Measurements from ENCODE around the gene OR5F1.

Gene OR5F1

DNA sequence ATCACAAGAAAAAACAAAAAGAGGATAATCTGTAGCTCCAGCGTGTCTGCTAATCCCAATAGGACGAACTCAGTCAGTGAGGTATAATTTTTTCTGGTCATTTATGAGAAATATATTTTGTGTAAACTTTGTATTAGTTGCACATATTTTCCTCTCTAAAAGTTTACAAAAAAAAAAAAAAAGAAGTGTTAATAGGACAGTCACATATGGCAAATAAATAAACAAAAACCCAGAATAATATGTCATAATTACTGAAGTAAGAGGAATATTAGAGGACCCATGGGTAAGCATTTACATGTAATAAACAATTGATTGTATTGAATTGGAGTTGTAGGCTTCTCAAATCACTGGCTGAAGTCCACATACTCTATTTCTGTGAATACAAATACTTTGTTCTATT is at the start of gene OR5F1:
OR5F1 (minus strand) TSS at position 101 of the 400 bp plus-strand sequence; CDS start at position 101, 0 bp downstream.
- H3K4me3 ChIP-seq (ENCODE audit: low read depth in 1 of 2, low read length in 2 of 2) = no peak within 1 kb of the TSS
- no peaks in the 10 kb centered on the region for H3K27me3 ChIP-seq (ENCODE audit: control insufficient read depth in 1 of 2, insufficient read depth in 2 of 2, low read length in 2 of 2)
- no peak within 1 kb of the TSS for H3K9ac ChIP-seq (ENCODE audit: low read depth in 1 of 2, low read length in 2 of 2)
- H3K4me1 ChIP-seq (ENCODE audit: control insufficient read depth in 1 of 2, insufficient read depth in 2 of 2, low read length in 2 of 2) = no peaks in the 10 kb centered on the region
- no peaks in the 10 kb centered on the region for H3K36me3 ChIP-seq (ENCODE audit: control insufficient read depth in 1 of 2, insufficient read depth in 2 of 2, low read length in 2 of 2)
- peaks cover 4 to 6% of the 10 kb centered on the region in 2 donors for H3K9me3 ChIP-seq (ENCODE audit: control insufficient read depth in 1 of 2, low read length in 2 of 2)
- H3K27ac ChIP-seq (ENCODE audit: low read depth, low read length) = no peak within 1 kb of the TSS

DNA sequence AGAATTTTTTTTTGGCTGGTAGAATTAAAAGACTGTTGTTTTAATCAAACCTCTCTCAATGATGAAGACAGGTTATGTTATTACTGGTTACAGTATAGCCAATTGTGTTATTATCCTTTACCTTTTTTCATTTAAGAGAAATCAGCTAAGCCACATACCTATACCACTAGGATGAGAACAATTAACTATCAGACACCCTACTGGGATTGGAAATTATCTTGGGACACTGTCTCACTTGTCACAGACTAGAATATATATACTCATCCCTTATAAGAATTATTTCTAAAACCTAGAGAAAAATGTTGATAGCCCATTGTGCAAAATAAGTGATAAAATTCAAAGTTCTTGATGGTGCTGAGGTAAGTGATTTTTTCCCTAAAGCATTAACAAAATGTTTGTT is 32.9 kb upstream of the OR5F1 start, which contains the start of gene OR5AS1:
OR5AS1 (plus strand) TSS at position 301 of the 400 bp plus-strand sequence. CDS start 2,765 bp downstream, outside the sequence.
- Histone ChIP-seq H3K9me3 (ENCODE audit: control insufficient read depth in 1 of 2, low read length in 2 of 2) (peaks cover 2 to 9% of the 10 kb centered on the region in 2 donors), H3K27me3 (ENCODE audit: control insufficient read depth in 1 of 2, insufficient read depth in 2 of 2, low read length in 2 of 2) (no peaks in the 10 kb centered on the region), H3K4me3 (ENCODE audit: low read depth in 1 of 2, low read length in 2 of 2) (no peak within 1 kb of the TSS), H3K36me3 (ENCODE audit: control insufficient read depth in 1 of 2, insufficient read depth in 2 of 2, low read length in 2 of 2) (no peaks in the 10 kb centered on the region), H3K9ac (ENCODE audit: low read depth in 1 of 2, low read length in 2 of 2) (no peak within 1 kb of the TSS), H3K4me1 (ENCODE audit: control insufficient read depth in 1 of 2, insufficient read depth in 2 of 2, low read length in 2 of 2) (no peaks in the 10 kb centered on the region), H3K27ac (ENCODE audit: low read depth, low read length) (no peak within 1 kb of the TSS)

DNA sequence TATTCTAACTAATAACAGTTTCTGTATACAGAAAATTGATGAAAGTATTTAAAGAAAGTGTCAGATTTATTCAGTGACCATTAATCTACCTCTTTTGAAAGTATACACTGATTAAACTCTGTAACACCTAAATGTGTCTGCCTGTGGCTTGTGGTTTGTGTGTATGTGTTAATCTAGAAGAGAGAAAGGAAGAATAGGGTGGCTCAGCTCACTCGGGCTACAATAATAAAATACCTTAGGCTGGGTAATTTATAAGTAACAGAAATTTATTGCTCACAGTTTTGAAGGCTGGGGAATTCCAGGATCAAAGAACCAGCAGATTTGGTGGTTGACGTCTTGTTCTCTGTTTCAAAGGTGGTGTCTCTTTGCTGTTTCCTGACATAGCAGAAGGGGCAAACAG is 19.4 kb upstream of the OR5F1 start:
- Histone ChIP-seq H3K9me3 (ENCODE audit: control insufficient read depth in 1 of 2, low read length in 2 of 2) (peaks cover 4 to 15% of the 10 kb centered on the region in 2 donors), H3K27ac (ENCODE audit: low read depth, low read length) (no peak overlapping the region), H3K9ac (ENCODE audit: low read depth in 1 of 2, low read length in 2 of 2) (no peak overlapping the region), H3K36me3 (ENCODE audit: control insufficient read depth in 1 of 2, insufficient read depth in 2 of 2, low read length in 2 of 2) (no peaks in the 10 kb centered on the region), H3K27me3 (ENCODE audit: control insufficient read depth in 1 of 2, insufficient read depth in 2 of 2, low read length in 2 of 2) (no peaks in the 10 kb centered on the region), H3K4me3 (ENCODE audit: low read depth in 1 of 2, low read length in 2 of 2) (no peak overlapping the region), H3K4me1 (ENCODE audit: control insufficient read depth in 1 of 2, insufficient read depth in 2 of 2, low read length in 2 of 2) (no peaks in the 10 kb centered on the region)

DNA sequence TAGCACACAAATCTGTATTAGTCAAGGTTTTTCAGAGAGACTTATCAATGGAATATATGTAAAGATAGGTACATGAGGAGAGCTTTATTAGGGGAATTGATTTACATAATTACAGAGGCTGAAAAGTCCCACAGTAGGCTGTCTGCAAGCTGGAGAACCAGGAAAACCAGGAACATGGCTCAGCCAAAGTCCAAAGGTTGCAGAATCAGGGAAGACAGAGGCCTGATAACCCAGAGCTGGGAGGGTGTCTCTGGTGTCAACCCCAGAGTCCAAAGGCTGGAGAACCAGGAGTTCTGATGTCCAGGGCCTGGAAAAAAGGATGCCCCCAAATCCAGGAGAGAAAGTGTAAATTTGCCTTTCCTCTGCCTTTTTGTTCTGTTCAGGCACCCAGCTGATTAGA is 16.3 kb upstream of the OR5F1 start:
- no peak overlapping the region for H3K9ac ChIP-seq (ENCODE audit: low read depth in 1 of 2, low read length in 2 of 2)
- H3K27ac ChIP-seq (ENCODE audit: low read depth, low read length) = no peak overlapping the region
- H3K9me3 ChIP-seq (ENCODE audit: control insufficient read depth in 1 of 2, low read length in 2 of 2) = peaks cover 9 to 17% of the 10 kb centered on the region in 2 donors
- no peaks in the 10 kb centered on the region for H3K27me3 ChIP-seq (ENCODE audit: control insufficient read depth in 1 of 2, insufficient read depth in 2 of 2, low read length in 2 of 2)
- no peak overlapping the region for H3K4me3 ChIP-seq (ENCODE audit: low read depth in 1 of 2, low read length in 2 of 2)
- no peaks in the 10 kb centered on the region for H3K4me1 ChIP-seq (ENCODE audit: control insufficient read depth in 1 of 2, insufficient read depth in 2 of 2, low read length in 2 of 2)
- no peaks in the 10 kb centered on the region for H3K36me3 ChIP-seq (ENCODE audit: control insufficient read depth in 1 of 2, insufficient read depth in 2 of 2, low read length in 2 of 2)

DNA sequence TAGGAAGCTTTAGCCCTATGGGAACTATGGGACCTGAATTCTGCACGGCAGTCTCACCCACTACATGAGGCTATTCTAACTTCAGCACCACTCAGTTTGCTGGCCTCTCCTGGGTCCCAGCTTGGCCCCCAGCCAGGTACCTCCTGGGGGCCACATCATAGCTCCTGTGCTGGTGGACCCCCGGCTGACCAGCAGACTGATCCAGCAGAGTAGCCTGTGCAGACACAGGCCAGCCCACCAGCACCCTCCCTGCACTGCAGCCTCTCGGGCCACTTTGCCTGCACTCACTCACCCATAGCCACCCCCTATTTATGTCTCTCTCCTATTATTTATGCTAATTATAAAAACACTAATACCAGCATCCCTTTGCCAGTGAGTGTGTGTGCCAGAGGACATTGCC is 23.5 kb downstream of the OR5F1 start:
- H3K4me1 ChIP-seq (ENCODE audit: control insufficient read depth in 1 of 2, insufficient read depth in 2 of 2, low read length in 2 of 2) = no peaks in the 10 kb centered on the region
- H3K4me3 ChIP-seq (ENCODE audit: low read depth in 1 of 2, low read length in 2 of 2) = no peak overlapping the region
- no peak overlapping the region for H3K27ac ChIP-seq (ENCODE audit: low read depth, low read length)
- H3K9me3 ChIP-seq (ENCODE audit: control insufficient read depth in 1 of 2, low read length in 2 of 2) = peaks cover 0 to 5% of the 10 kb centered on the region in 2 donors
- no peaks in the 10 kb centered on the region for H3K27me3 ChIP-seq (ENCODE audit: control insufficient read depth in 1 of 2, insufficient read depth in 2 of 2, low read length in 2 of 2)
- H3K36me3 ChIP-seq (ENCODE audit: control insufficient read depth in 1 of 2, insufficient read depth in 2 of 2, low read length in 2 of 2) = no peaks in the 10 kb centered on the region
- H3K9ac ChIP-seq (ENCODE audit: low read depth in 1 of 2, low read length in 2 of 2) = no peak overlapping the region

DNA sequence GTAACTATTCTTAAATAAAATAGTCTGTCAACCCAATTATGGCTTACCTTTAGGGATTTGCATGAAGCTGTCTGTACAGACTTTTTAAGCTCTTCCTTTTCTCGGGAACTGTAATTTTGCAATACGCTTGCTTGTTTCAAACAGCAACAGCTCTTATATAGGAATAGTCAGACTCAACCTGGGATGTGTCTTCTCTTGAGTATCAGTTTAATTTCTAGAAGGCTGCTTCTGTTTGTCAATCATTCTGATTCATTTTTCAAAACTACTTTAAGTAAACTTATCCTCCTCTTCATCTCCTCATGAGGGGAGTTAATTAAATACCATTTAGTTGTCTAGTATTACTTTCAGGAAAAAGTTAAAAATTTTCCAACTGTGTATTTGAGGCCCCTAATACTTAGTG is 24.6 kb downstream of the OR5F1 start, which contains the start of gene OR10AG1:
OR10AG1 (minus strand) TSS at position 101 of the 400 bp plus-strand sequence; CDS start at position 63, 38 bp downstream.
- Histone ChIP-seq H3K4me3 (ENCODE audit: low read depth in 1 of 2, low read length in 2 of 2) (no peak within 1 kb of the TSS), H3K36me3 (ENCODE audit: control insufficient read depth in 1 of 2, insufficient read depth in 2 of 2, low read length in 2 of 2) (no peaks in the 10 kb centered on the region), H3K27ac (ENCODE audit: low read depth, low read length) (no peak within 1 kb of the TSS), H3K9me3 (ENCODE audit: control insufficient read depth in 1 of 2, low read length in 2 of 2) (peaks cover 0 to 5% of the 10 kb centered on the region in 2 donors), H3K27me3 (ENCODE audit: control insufficient read depth in 1 of 2, insufficient read depth in 2 of 2, low read length in 2 of 2) (no peaks in the 10 kb centered on the region), H3K9ac (ENCODE audit: low read depth in 1 of 2, low read length in 2 of 2) (no peak within 1 kb of the TSS), H3K4me1 (ENCODE audit: control insufficient read depth in 1 of 2, insufficient read depth in 2 of 2, low read length in 2 of 2) (no peaks in the 10 kb centered on the region)

DNA sequence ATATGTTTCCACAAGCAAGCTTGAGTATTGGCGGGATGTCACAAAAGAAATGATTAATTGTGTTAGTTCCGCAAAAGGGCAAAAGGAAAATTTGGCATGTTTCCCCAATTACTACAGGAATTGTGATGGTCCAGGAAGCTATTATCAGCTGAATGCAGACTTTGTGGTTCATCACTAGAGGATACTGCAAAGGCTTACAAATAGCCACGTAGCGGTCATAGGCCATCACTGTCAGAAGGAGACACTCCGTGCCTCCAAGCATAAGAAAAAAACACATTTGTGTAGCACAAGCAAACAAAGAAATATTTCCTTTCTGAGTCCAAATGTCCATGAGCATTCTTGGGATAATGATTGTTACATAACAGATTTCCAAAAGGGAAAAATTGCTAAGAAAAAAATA is 26.5 kb downstream of the OR5F1 start:
- Histone ChIP-seq H3K27ac (ENCODE audit: low read depth, low read length) (no peak overlapping the region), H3K36me3 (ENCODE audit: control insufficient read depth in 1 of 2, insufficient read depth in 2 of 2, low read length in 2 of 2) (no peaks in the 10 kb centered on the region), H3K4me3 (ENCODE audit: low read depth in 1 of 2, low read length in 2 of 2) (no peak overlapping the region), H3K4me1 (ENCODE audit: control insufficient read depth in 1 of 2, insufficient read depth in 2 of 2, low read length in 2 of 2) (no peaks in the 10 kb centered on the region), H3K27me3 (ENCODE audit: control insufficient read depth in 1 of 2, insufficient read depth in 2 of 2, low read length in 2 of 2) (no peaks in the 10 kb centered on the region), H3K9ac (ENCODE audit: low read depth in 1 of 2, low read length in 2 of 2) (no peak overlapping the region), H3K9me3 (ENCODE audit: control insufficient read depth in 1 of 2, low read length in 2 of 2) (peaks cover 0 to 2% of the 10 kb centered on the region in 2 donors)

DNA sequence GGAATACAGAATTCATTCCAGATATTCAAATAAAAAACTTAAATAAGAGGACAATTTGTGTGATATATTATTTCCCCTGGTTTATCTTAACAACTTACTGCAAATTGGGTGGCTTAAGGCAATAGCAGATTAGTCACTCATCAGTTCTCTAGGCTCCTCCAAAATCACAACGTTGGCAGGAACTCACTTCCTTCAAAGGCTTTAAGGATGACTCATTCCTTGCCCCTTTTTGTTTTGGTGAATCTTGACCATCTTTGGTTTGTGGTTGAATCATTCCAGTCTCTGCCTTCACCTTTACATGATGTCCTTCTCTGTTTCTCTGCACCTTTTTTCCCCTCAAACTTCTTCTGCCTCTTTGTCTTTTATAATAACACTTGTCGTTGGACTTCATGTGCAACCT is 28.0 kb downstream of the OR5F1 start:
- H3K4me3 ChIP-seq (ENCODE audit: low read depth in 1 of 2, low read length in 2 of 2) = no peak overlapping the region
- H3K27ac ChIP-seq (ENCODE audit: low read depth, low read length) = no peak overlapping the region
- no peaks in the 10 kb centered on the region for H3K4me1 ChIP-seq (ENCODE audit: control insufficient read depth in 1 of 2, insufficient read depth in 2 of 2, low read length in 2 of 2)

DNA sequence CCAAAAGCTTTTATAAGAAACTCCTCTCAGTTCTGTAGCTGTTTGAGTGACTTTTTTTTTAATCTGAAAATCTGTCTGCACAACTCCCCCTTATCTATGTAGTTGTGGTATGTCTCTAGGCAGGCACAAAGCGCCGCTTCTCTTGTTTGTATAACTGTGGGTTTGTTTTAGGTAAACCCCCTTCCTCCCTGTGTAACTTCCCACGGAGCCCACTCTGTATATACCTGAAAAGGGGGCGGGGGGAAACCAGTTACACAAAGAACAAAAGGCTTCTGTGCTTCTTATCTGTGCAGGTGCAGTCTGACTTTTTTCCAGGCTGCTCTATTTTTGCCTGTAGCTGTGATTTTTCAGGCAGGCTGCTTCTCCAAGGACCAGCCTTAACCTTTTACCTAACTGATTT is 37.9 kb downstream of the OR5F1 start:
- Histone ChIP-seq H3K27me3 (ENCODE audit: control insufficient read depth in 1 of 2, insufficient read depth in 2 of 2, low read length in 2 of 2) (no peaks in the 10 kb centered on the region), H3K9ac (ENCODE audit: low read depth in 1 of 2, low read length in 2 of 2) (no peak overlapping the region), H3K9me3 (ENCODE audit: control insufficient read depth in 1 of 2, low read length in 2 of 2) (no peaks in the 10 kb centered on the region), H3K4me1 (ENCODE audit: control insufficient read depth in 1 of 2, insufficient read depth in 2 of 2, low read length in 2 of 2) (no peaks in the 10 kb centered on the region), H3K36me3 (ENCODE audit: control insufficient read depth in 1 of 2, insufficient read depth in 2 of 2, low read length in 2 of 2) (no peaks in the 10 kb centered on the region), H3K4me3 (ENCODE audit: low read depth in 1 of 2, low read length in 2 of 2) (no peak overlapping the region), H3K27ac (ENCODE audit: low read depth, low read length) (no peak overlapping the region)

More for the DNA sequence above, 28.0 kb downstream of the OR5F1 start:
- Histone ChIP-seq H3K9ac (ENCODE audit: low read depth in 1 of 2, low read length in 2 of 2) (no peak overlapping the region), H3K9me3 (ENCODE audit: control insufficient read depth in 1 of 2, low read length in 2 of 2) (no peaks in the 10 kb centered on the region), H3K36me3 (ENCODE audit: control insufficient read depth in 1 of 2, insufficient read depth in 2 of 2, low read length in 2 of 2) (no peaks in the 10 kb centered on the region), H3K27me3 (ENCODE audit: control insufficient read depth in 1 of 2, insufficient read depth in 2 of 2, low read length in 2 of 2) (no peaks in the 10 kb centered on the region)

DNA sequence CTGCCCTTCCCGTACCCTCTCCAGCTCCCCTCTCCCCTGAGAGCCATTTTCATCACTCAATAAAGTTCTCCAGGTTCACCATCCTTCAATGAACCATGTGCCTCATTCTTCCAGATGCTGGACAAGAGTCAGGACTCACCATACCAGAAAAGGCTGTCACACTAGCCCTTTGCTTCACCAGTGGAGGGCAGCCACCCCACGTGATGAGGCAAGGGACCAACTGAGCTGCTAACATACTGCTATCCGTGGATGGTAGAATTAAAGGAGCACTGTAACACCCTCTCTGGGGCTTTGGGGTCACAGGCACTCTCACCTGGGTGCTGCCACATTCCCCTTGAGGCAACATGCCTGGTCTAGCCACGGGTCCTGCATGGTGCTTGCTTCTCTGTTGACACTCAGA is 45.1 kb downstream of the OR5F1 start:
- Histone ChIP-seq H3K27ac (ENCODE audit: low read depth, low read length) (no peak overlapping the region), H3K27me3 (ENCODE audit: control insufficient read depth in 1 of 2, insufficient read depth in 2 of 2, low read length in 2 of 2) (no peaks in the 10 kb centered on the region), H3K4me3 (ENCODE audit: low read depth in 1 of 2, low read length in 2 of 2) (no peak overlapping the region), H3K9me3 (ENCODE audit: control insufficient read depth in 1 of 2, low read length in 2 of 2) (peaks cover 0 to 5% of the 10 kb centered on the region in 2 donors), H3K9ac (ENCODE audit: low read depth in 1 of 2, low read length in 2 of 2) (no peak overlapping the region), H3K36me3 (ENCODE audit: control insufficient read depth in 1 of 2, insufficient read depth in 2 of 2, low read length in 2 of 2) (no peaks in the 10 kb centered on the region), H3K4me1 (ENCODE audit: control insufficient read depth in 1 of 2, insufficient read depth in 2 of 2, low read length in 2 of 2) (no peaks in the 10 kb centered on the region)
